Fibroblast of skin of scalp (primary cell): ENCODE results near the gene SMIM36.
"Not testable (repeated sequence)": the region's sequence is repeated elsewhere in the genome, so short reads cannot be mapped to it uniquely, and the experiment has no call there.

ENCODE experiments used
- DNase-seq: peaks from one replicate; pipeline ENCODE4 v3.0.0-alpha.2; 2013

SMIM36 gene

GRCh38 chr17:55433629-55434422, 77.4 kb downstream of the SMIM36 start:
- peak; percentile 89 for DNase-seq

- peak; percentile 8 for DNase-seq
Measured at GRCh38 chr17:55433029-55433628, 78.1 kb downstream of the SMIM36 start.

GRCh38 chr17:55432358-55433028, 78.8 kb downstream of the SMIM36 start:
- DNase-seq, result peak; percentile 27

GRCh38 chr17:55431914-55432313, 79.3 kb downstream of the SMIM36 start:
- DNase-seq, result not testable (repeated sequence)

GRCh38 chr17:55430541-55431288, 80.5 kb downstream of the SMIM36 start:
- no peak for DNase-seq

- no peak for DNase-seq
Measured at GRCh38 chr17:55427587-55427882, 83.7 kb downstream of the SMIM36 start.

GRCh38 chr17:55426851-55427586, 84.2 kb downstream of the SMIM36 start:
- peak; percentile 25 for DNase-seq

- DNase-seq, result no peak
Measured at GRCh38 chr17:55424893-55425540, 86.2 kb downstream of the SMIM36 start.

- DNase-seq, result no peak
Measured at GRCh38 chr17:55423535-55423934, 87.7 kb downstream of the SMIM36 start.

- DNase-seq, result not testable (repeated sequence)
Measured at GRCh38 chr17:55422828-55423164, 88.5 kb downstream of the SMIM36 start.

GRCh38 chr17:55421179-55421934, 89.9 kb downstream of the SMIM36 start, which contains the start of gene MMD:
MMD (minus strand) TSS chr17:55421835; CDS start chr17:55421695, 140 bp downstream.
- DNase-seq, result no peak

GRCh38 chr17:55420776-55421178, 90.5 kb downstream of the SMIM36 start:
- DNase-seq, result peak; percentile 5

GRCh38 chr17:55420067-55420775, 91.0 kb downstream of the SMIM36 start:
- no peak for DNase-seq

- DNase-seq, result no peak
Measured at GRCh38 chr17:55418369-55419268, 92.6 kb downstream of the SMIM36 start.

- DNase-seq, result no peak
Measured at GRCh38 chr17:55417411-55418268, 93.6 kb downstream of the SMIM36 start.

GRCh38 chr17:55416470-55417052, 94.7 kb downstream of the SMIM36 start:
- DNase-seq, result no peak

- no peak for DNase-seq
Measured at GRCh38 chr17:55416000-55416399, 95.3 kb downstream of the SMIM36 start.

GRCh38 chr17:55414983-55415382, 96.3 kb downstream of the SMIM36 start:
- DNase-seq, result no peak
